ENCODE results near the gene HOXC5. TPM values are rescaled to one million over a fixed set of nuclear protein-coding genes. Genes with fewer than 3 reads are reported as not detected.

Gene HOXC5
- total RNA-seq, 4 donors from 2014 or later: 0.27 TPM; not detected in 3

- WGBS, 2 donors: 11 to 12% methylated on average over 13 of the region's 13 CpGs
- intact Hi-C loops (cut with DNase I): no loop called here
- no peak overlapping the region for H3K27ac ChIP-seq
- H3K4me1 ChIP-seq: peaks cover 11 to 42% of the 10 kb centered on the region in 2 donors
- H3K9me3 ChIP-seq: no peaks in the 10 kb centered on the region
- H3K36me3 ChIP-seq: no peaks in the 10 kb centered on the region
- TF ChIP-seq CTCF (IDR thresholded peaks at IDR 0.05): no peak
- TF ChIP-seq POLR2A (IDR thresholded peaks at IDR 0.05): no peak
- no peak for DNase-seq
- no peak overlapping the region for H3K4me3 ChIP-seq (replicated peaks in 1 of 3)
- H3K27me3 ChIP-seq: peaks cover 93% of the 10 kb centered on the region
Measured at GRCh38 chr12:53998900-53999236, 34.0 kb upstream of the HOXC5 start.

DNA sequence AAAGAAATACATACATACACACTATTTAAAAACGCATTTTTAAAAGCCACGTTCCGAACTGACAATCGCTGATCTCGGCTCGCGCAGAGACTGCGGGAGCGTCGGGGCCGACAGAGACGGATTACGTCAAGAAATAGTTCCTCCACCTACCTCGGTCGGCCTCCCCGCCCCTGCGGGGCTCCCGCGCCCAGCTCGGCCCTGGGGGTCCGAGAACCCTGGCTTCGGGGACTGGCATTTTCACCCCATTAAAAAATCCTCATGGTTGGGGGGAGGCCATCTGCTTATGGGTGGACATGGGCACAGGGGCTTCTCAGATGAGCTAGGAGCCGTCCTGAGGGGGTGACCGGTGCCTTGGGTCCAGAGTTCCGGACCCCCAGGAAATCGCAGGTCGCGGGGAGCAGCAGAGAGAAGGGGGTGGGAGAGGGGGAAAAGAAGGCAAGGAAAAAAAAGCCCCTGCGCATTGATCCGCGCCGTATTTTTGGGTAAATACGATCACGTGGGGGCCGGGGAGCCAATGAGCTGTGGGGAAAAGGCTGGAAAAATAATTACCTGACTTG, 33.2 kb upstream of the HOXC5 start:
- no peaks in the 10 kb centered on the region for H3K9me3 ChIP-seq
- H3K27ac ChIP-seq: no peak overlapping the region
- peaks cover 92% of the 10 kb centered on the region for H3K27me3 ChIP-seq
- intact Hi-C loops (cut with DNase I): no loop called here
- TF ChIP-seq POLR2A (IDR thresholded peaks at IDR 0.05) (no peak), CTCF (IDR thresholded peaks at IDR 0.05) (no peak)
- no peak overlapping the region for H3K4me3 ChIP-seq (replicated peaks in 1 of 3)
- WGBS, 2 donors: 4 to 8% methylated on average over 19 to 35 of the region's 35 CpGs
- no peak for DNase-seq
- H3K4me1 ChIP-seq: peaks cover 7 to 36% of the 10 kb centered on the region in 2 donors
- H3K36me3 ChIP-seq: no peaks in the 10 kb centered on the region

DNA sequence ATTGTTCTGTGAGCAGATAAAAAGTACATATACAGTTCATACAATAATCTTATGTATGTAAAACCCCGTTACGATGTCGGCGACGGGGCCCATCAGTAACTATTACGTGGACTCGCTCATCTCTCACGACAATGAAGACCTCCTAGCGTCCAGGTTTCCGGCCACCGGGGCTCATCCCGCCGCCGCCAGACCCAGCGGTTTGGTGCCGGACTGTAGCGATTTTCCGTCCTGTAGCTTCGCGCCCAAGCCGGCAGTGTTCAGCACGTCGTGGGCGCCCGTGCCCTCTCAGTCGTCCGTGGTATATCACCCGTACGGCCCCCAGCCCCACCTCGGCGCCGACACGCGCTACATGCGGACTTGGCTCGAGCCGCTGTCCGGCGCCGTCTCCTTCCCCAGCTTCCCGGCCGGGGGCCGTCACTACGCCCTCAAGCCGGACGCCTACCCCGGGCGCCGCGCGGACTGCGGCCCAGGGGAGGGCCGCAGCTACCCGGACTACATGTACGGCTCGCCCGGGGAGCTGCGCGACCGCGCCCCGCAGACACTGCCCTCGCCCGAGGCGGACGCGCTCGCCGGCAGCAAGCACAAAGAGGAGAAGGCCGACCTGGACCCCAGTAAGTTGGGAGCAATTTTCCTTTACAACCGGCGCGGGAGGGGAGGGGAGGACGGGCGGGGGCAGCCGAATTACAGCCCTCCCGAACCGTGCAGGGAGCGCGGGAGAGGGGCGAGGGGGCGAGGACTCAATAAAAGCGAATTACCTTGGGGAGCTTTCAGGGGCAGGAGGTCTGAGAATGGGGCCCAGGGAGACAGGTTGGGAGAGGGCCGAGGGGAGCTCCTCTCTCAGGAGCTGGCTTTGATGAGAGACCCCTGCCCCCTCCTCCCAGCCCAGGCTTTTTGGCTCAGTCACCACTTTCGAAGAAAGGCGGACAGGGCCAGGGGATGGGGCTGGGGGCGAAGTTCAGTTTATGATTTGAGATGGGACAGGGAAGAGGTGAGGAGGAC, 32.4 kb upstream of the HOXC5 start, which contains the start of gene HOXC9:
Gene HOXC9 (plus strand): TSS at position 46 of the 999 bp plus-strand sequence. CDS start 28 bp downstream, at position 74.
- H3K27me3 ChIP-seq: peaks cover 92% of the 10 kb centered on the region

GRCh38 chr12:54001283-54002187, 31.3 kb upstream of the HOXC5 start:
- 20 to 25% methylated on average over 8 of the region's 8 CpGs for WGBS, 2 donors
- DNase-seq: no peak
- H3K4me3 ChIP-seq (replicated peaks in 1 of 3): no peak overlapping the region
- TF ChIP-seq POLR2A (IDR thresholded peaks at IDR 0.05) (no peak), CTCF (IDR thresholded peaks at IDR 0.05) (no peak)
- H3K27me3 ChIP-seq: peaks cover 89% of the 10 kb centered on the region
- no peak overlapping the region for H3K27ac ChIP-seq
- H3K9me3 ChIP-seq: no peaks in the 10 kb centered on the region
- H3K36me3 ChIP-seq: no peaks in the 10 kb centered on the region
- intact Hi-C loops (cut with DNase I): no loop called here
- peaks cover 4 to 28% of the 10 kb centered on the region in 2 donors for H3K4me1 ChIP-seq

More for the DNA sequence above, 32.4 kb upstream of the HOXC5 start, which contains the start of gene HOXC9:
- H3K4me3 ChIP-seq (replicated peaks in 1 of 3): no peak within 1 kb of the TSS
- H3K9me3 ChIP-seq: no peaks in the 10 kb centered on the region
- peaks cover 4 to 29% of the 10 kb centered on the region in 2 donors for H3K4me1 ChIP-seq
- no peak for TF ChIP-seq POLR2A (IDR thresholded peaks at IDR 0.05)
- no peak for TF ChIP-seq CTCF (IDR thresholded peaks at IDR 0.05)
- H3K36me3 ChIP-seq: no peaks in the 10 kb centered on the region
- 3 to 5% methylated on average over 32 to 36 of the region's 87 CpGs for WGBS, 2 donors
- no peak for DNase-seq
- peak within 1 kb of the TSS in 1 of 3 donors; percentile 7 for H3K27ac ChIP-seq
- intact Hi-C loops (cut with DNase I): no loop called here
